Stomach (tissue), 4 donors: ENCODE measurements around the gene ADISSP.

Experiments
- EP300 ChIP-seq: sonication (generic); formaldehyde crosslinking; IDR thresholded peaks from one replicate; pipeline ENCODE4 v1.6.1; 2017; ENCODE audit warnings: antibody characterized with exemption
- POLR2A ChIP-seq, 4 donors: fragments of 450-650 bp; IDR thresholded peaks; one replicate each; pipeline ENCODE4 v1.6.1; 2016; ENCODE audit warnings: antibody characterized with exemption in 4 of 4, control low read depth in 2 of 4, mild to moderate bottlenecking in 1 of 4, moderate library complexity in 1 of 4
- POLR2AphosphoS5 ChIP-seq, 3 donors: sonication (generic); formaldehyde crosslinking; IDR thresholded peaks; one replicate each; pipeline ENCODE4 v1.6.1; 2016; ENCODE audit warnings: antibody characterized with exemption in 3 of 3

GRCh38 chr20:3730803-3731672, 36.5 kb downstream of the ADISSP start:
- TF ChIP-seq POLR2AphosphoS5 (IDR thresholded peaks at IDR 0.05) = no peak
- no peak for TF ChIP-seq EP300
- TF ChIP-seq POLR2A (IDR thresholded peaks at IDR 0.05) = no peak
